ENCODE data around the gene KLF5. TPM values are rescaled to one million over a fixed set of nuclear protein-coding genes. Genes with fewer than 3 reads are reported as not detected.
"Not testable (repeated sequence)": the region's sequence is repeated elsewhere in the genome, so short reads cannot be mapped to it uniquely, and the experiment has no call there.

The KLF5 gene
- total RNA-seq, 6 donors from 2014 or later: 43.5 to 112 (median 61.8) TPM

GRCh38 chr13:73039201-73040108, 19.4 kb upstream of the KLF5 start:
- H3K36me3 ChIP-seq: no peaks in the 10 kb centered on the region
- 75 to 78% methylated on average over 2 of the region's 2 CpGs for WGBS, 2 donors
- ATAC-seq (ENCODE audit: low FRiP score in 2 of 2) (no peak), DNase-seq (no peak)
- no peaks in the 10 kb centered on the region for H3K9me3 ChIP-seq
- no peaks in the 10 kb centered on the region for H3K27me3 ChIP-seq
- no peak for TF ChIP-seq CTCF (IDR thresholded peaks at IDR 0.05)
- TF ChIP-seq POLR2AphosphoS5 (IDR thresholded peaks at IDR 0.05): no peak
- no peak for TF ChIP-seq POLR2A (IDR thresholded peaks at IDR 0.05)
- TF ChIP-seq EP300 (IDR thresholded peaks at IDR 0.05): no peak
- H3K4me1 ChIP-seq: no peaks in the 10 kb centered on the region
- H3K27ac ChIP-seq: no peak overlapping the region
- no peak overlapping the region for H3K4me3 ChIP-seq

GRCh38 chr13:73040484-73040883, 18.3 kb upstream of the KLF5 start:
- ATAC-seq (ENCODE audit: low FRiP score in 2 of 2): no peak
- TF ChIP-seq POLR2AphosphoS5 (IDR thresholded peaks at IDR 0.05) (no peak), EP300 (IDR thresholded peaks at IDR 0.05) (no peak), POLR2A (IDR thresholded peaks at IDR 0.05) (no peak), CTCF (IDR thresholded peaks at IDR 0.05) (no peak)
- H3K4me1 ChIP-seq: no peaks in the 10 kb centered on the region
- 84 to 88% methylated on average over 3 of the region's 3 CpGs for WGBS, 2 donors
- H3K9me3 ChIP-seq: no peaks in the 10 kb centered on the region
- H3K27me3 ChIP-seq: no peaks in the 10 kb centered on the region
- H3K27ac ChIP-seq: no peak overlapping the region
- DNase-seq: no peak
- H3K4me3 ChIP-seq: no peak overlapping the region
- no peaks in the 10 kb centered on the region for H3K36me3 ChIP-seq

GRCh38 chr13:73040968-73041596, 17.7 kb upstream of the KLF5 start:
- no peaks in the 10 kb centered on the region for H3K27me3 ChIP-seq
- no peaks in the 10 kb centered on the region for H3K9me3 ChIP-seq
- ATAC-seq (ENCODE audit: low FRiP score in 2 of 2): no peak
- H3K27ac ChIP-seq: no peak overlapping the region
- no peaks in the 10 kb centered on the region for H3K36me3 ChIP-seq
- 70 to 78% methylated on average over 7 of the region's 7 CpGs for WGBS, 2 donors
- DNase-seq: no peak
- TF ChIP-seq POLR2AphosphoS5 (IDR thresholded peaks at IDR 0.05): no peak
- TF ChIP-seq CTCF (IDR thresholded peaks at IDR 0.05): no peak
- no peak for TF ChIP-seq EP300 (IDR thresholded peaks at IDR 0.05)
- no peak for TF ChIP-seq POLR2A (IDR thresholded peaks at IDR 0.05)
- H3K4me3 ChIP-seq: no peak overlapping the region
- no peaks in the 10 kb centered on the region for H3K4me1 ChIP-seq

- H3K27me3 ChIP-seq: no peaks in the 10 kb centered on the region
- ATAC-seq (ENCODE audit: low FRiP score in 2 of 2) (no peak), DNase-seq (no peak)
- 94 to 98% methylated on average over 6 of the region's 6 CpGs for WGBS, 2 donors
- H3K27ac ChIP-seq: no peak overlapping the region
- no peak overlapping the region for H3K4me3 ChIP-seq
- H3K4me1 ChIP-seq: no peaks in the 10 kb centered on the region
- H3K9me3 ChIP-seq: no peaks in the 10 kb centered on the region
- no peak for TF ChIP-seq POLR2A (IDR thresholded peaks at IDR 0.05)
- no peak for TF ChIP-seq POLR2AphosphoS5 (IDR thresholded peaks at IDR 0.05)
- TF ChIP-seq EP300 (IDR thresholded peaks at IDR 0.05): no peak
- no peak for TF ChIP-seq CTCF (IDR thresholded peaks at IDR 0.05)
- no peaks in the 10 kb centered on the region for H3K36me3 ChIP-seq
These were observed 13.8 kb upstream of the KLF5 start for GRCh38 chr13:73045031-73045430.

GRCh38 chr13:73048615-73049014, 10.2 kb upstream of the KLF5 start:
- DNase-seq; ATAC-seq (ENCODE audit: low FRiP score in 2 of 2); H3K36me3 ChIP-seq; H3K4me3 ChIP-seq; H3K9me3 ChIP-seq; H3K27me3 ChIP-seq; H3K27ac ChIP-seq; H3K4me1 ChIP-seq: not testable (repeated sequence)
- 69 to 73% methylated on average over 2 of the region's 2 CpGs for WGBS, 2 donors
